H1 (cell line): Measurements from ENCODE around the gene TECPR2.

Experiments
- HDAC2 ChIP-seq, 2 experiments: fragments of 300-600 bp in 1 of 2; sonication (generic) in 1 of 2; IDR thresholded peaks; 2 replicates each; pipeline ENCODE4 v1.6.1; 2011 to 2012; ENCODE audit warnings: low read depth in 2 of 2, low read length in 2 of 2, mild to moderate bottlenecking in 2 of 2, moderate library complexity in 2 of 2, borderline replicate concordance in 1 of 2, inconsistent platforms in 1 of 2
- NANOG ChIP-seq: IDR thresholded peaks from 2 replicates; pipeline ENCODE4 v1.6.1; 2011; ENCODE audit warnings: low read length, low read depth, mild to moderate bottlenecking, inconsistent platforms; ENCODE audit not compliant: insufficient read depth, poor library complexity, severe bottlenecking
- SP1 ChIP-seq: IDR thresholded peaks from 2 replicates; pipeline ENCODE4 v1.6.1; 2011; ENCODE audit warnings: low read depth, low read length
- ZNF274 ChIP-seq: IDR thresholded peaks from 2 replicates; pipeline ENCODE4 v1.7.0; 2012; ENCODE audit warnings: low read length, borderline replicate concordance; ENCODE audit errors: extremely low read depth
- TF ChIP-seq, protein P1 (sequence below), 3 experiments: IDR thresholded peaks; 1 replicate in 2 of 3; 2 replicates in 1 of 3; pipeline versions ENCODE4 v1.5.1 to v1.6.1; 2011; ENCODE audit warnings: low read length in 3 of 3, mild to moderate bottlenecking in 3 of 3, inconsistent platforms in 2 of 3, low read depth in 1 of 3, moderate library complexity in 1 of 3; ENCODE audit not compliant: insufficient read depth in 1 of 3; ENCODE audit errors: control extremely low read depth in 1 of 3

DNA sequence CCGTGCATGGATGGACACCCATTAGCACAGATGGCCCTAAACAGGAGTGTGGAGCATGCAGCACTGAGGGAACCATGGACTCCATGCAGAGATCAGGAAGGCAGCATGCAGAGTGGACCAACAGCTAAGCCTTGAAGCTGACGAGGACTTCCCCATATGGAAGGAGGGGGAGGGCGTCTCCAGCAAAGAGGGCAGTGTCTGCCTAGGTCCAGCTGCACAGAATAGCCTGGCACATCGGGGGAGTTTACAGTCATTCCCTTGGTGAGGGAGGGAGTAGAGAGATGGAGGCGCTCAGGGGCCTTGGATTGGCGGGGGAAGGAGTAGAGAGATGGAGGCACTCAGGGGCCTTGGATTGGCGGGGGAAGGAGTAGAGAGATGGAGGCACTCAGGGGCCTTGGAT lies 82.3 kb downstream of the TECPR2 start:
- TF ChIP-seq, protein P1, sequence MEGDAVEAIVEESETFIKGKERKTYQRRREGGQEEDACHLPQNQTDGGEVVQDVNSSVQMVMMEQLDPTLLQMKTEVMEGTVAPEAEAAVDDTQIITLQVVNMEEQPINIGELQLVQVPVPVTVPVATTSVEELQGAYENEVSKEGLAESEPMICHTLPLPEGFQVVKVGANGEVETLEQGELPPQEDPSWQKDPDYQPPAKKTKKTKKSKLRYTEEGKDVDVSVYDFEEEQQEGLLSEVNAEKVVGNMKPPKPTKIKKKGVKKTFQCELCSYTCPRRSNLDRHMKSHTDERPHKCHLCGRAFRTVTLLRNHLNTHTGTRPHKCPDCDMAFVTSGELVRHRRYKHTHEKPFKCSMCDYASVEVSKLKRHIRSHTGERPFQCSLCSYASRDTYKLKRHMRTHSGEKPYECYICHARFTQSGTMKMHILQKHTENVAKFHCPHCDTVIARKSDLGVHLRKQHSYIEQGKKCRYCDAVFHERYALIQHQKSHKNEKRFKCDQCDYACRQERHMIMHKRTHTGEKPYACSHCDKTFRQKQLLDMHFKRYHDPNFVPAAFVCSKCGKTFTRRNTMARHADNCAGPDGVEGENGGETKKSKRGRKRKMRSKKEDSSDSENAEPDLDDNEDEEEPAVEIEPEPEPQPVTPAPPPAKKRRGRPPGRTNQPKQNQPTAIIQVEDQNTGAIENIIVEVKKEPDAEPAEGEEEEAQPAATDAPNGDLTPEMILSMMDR (IDR thresholded peaks at IDR 0.05; ENCODE audit: control extremely low read depth in 1 of 3, insufficient read depth in 1 of 3, low read depth in 1 of 3, low read length in 3 of 3), result no peak
- TF ChIP-seq NANOG (no peak), SP1 (no peak), ZNF274 (no peak), HDAC2 (IDR thresholded peaks at IDR 0.05; ENCODE audit: borderline replicate concordance in 1 of 2, low read depth in 2 of 2, low read length in 2 of 2) (no peak)
